Ishikawa (cell line): ENCODE results near the gene SFT2D3.
A peak's percentile ranks its signal among the peaks of the same experiment; 100 is the strongest.

ENCODE experiments used
- CEBPB ChIP-seq: IDR thresholded peaks from 2 replicates; pipeline ENCODE4 v1.6.1; 2012
- CREB1 ChIP-seq: IDR thresholded peaks from 2 replicates; pipeline ENCODE4 v1.6.1; 2012; ENCODE audit warnings: low read depth
- EGR1 ChIP-seq: IDR thresholded peaks from 2 replicates; pipeline ENCODE4 v1.6.1; 2012
- EP300 ChIP-seq: IDR thresholded peaks from 2 replicates; pipeline ENCODE4 v1.6.1; 2012; ENCODE audit warnings: borderline replicate concordance
- FOXM1 ChIP-seq: IDR thresholded peaks from 2 replicates; pipeline ENCODE4 v1.6.1; 2012; ENCODE audit warnings: low read depth, borderline replicate concordance
- NFIC ChIP-seq: IDR thresholded peaks from 2 replicates; pipeline ENCODE4 v1.6.1; 2012
- RAD21 ChIP-seq: IDR thresholded peaks from 2 replicates; pipeline ENCODE4 v1.6.1; 2012; ENCODE audit warnings: low read depth
- TAF1 ChIP-seq: IDR thresholded peaks from 2 replicates; pipeline ENCODE4 v1.6.1; 2012; ENCODE audit warnings: low read depth, mild to moderate bottlenecking
- TCF12 ChIP-seq: IDR thresholded peaks from 2 replicates; pipeline ENCODE4 v1.6.1; 2012; ENCODE audit warnings: low read depth
- TEAD4 ChIP-seq: IDR thresholded peaks from 2 replicates; pipeline ENCODE4 v1.6.1; 2012
- YY1 ChIP-seq: IDR thresholded peaks from 2 replicates; pipeline ENCODE4 v1.6.1; 2012; ENCODE audit warnings: low read depth
- ZBTB7A ChIP-seq: IDR thresholded peaks from 2 replicates; pipeline ENCODE4 v1.6.1; 2012; ENCODE audit warnings: low read depth
- TF ChIP-seq, protein P1 (sequence below): IDR thresholded peaks from 2 replicates; pipeline ENCODE4 v1.6.1; 2012
- TF ChIP-seq, protein P2 (sequence below): IDR thresholded peaks from 2 replicates; pipeline ENCODE4 v1.6.1; 2012
- TF ChIP-seq, protein P3 (sequence below): IDR thresholded peaks from 2 replicates; pipeline ENCODE4 v1.6.1; 2012; ENCODE audit warnings: low read depth, mild to moderate bottlenecking

Gene SFT2D3

DNA sequence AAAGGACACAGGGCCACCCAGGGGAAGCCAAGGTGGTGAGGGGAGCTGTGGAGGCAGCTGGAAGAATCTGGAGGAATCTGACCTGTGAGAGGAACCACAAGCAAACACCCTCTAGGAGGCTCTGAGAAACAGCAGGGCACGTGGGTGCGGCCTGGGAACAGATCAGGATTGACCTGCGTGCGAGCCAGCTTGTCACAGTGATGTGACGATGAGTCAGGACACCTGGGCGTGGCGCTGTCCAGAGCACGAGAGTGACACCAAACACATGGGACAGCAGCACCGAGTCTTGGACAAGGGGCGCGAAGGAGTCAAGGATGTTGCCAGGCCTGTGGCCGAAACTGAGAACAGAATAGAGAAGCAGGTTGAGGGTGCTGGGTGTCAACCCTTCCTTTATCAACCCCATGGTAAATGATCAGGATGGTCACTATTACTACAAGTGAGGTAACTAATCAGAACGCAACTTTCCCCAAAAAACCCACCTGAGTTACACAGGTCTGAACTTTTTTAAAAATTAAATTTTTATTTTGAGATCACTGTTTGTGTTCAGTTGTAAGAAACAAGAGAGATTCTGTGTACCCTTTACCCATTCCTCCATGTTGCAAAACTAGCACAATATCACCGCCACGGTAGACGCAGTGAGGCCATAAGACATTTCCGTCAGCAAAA lies 637 bp upstream of the SFT2D3 start:
- TF ChIP-seq YY1: no peak
- no peak for TF ChIP-seq EGR1
- TF ChIP-seq, protein P1, sequence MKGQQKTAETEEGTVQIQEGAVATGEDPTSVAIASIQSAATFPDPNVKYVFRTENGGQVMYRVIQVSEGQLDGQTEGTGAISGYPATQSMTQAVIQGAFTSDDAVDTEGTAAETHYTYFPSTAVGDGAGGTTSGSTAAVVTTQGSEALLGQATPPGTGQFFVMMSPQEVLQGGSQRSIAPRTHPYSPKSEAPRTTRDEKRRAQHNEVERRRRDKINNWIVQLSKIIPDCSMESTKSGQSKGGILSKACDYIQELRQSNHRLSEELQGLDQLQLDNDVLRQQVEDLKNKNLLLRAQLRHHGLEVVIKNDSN: no peak
- TF ChIP-seq NFIC: no peak
- no peak for TF ChIP-seq CREB1
- TF ChIP-seq, protein P2, sequence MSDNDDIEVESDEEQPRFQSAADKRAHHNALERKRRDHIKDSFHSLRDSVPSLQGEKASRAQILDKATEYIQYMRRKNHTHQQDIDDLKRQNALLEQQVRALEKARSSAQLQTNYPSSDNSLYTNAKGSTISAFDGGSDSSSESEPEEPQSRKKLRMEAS: no peak
- no peak for TF ChIP-seq TCF12

DNA sequence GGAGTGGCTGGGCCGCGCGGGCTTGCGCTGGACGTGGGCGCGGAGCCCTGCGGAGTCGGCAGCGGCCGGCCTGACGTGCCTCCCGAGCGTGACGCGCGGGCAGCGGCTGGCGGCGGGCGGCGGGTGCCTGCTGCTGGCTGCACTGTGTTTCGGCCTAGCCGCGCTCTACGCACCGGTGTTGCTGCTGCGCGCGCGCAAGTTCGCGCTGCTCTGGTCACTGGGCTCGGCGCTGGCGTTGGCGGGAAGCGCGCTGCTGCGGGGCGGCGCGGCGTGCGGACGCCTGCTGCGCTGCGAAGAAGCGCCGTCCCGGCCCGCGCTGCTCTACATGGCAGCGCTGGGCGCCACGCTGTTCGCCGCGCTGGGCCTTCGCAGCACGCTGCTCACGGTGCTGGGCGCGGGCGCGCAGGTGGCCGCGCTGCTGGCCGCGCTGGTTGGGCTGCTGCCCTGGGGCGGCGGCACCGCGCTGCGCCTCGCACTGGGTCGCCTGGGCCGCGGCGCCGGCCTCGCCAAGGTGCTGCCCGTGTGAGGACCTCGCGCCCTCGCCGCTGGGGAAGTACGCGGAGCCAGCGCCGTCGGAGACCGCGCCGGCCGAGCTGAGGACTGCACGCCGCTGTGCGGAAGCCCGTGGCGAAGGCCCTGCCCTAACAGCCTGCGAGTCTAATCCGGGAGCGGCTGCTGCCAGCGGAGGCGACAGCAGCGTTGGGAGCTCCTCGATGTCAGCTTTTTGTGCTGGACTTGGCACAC lies 526 bp downstream of the SFT2D3 start:
- TF ChIP-seq NFIC (0 out of 2 replicates have a peak, but pooled peaks have one; percentile 29), TCF12 (no peak; the same call in 1 of the 2 replicates), TAF1 (no peak), RAD21 (no peak), YY1 (peak; percentile 47)
- TF ChIP-seq, protein P2: peak; percentile 82
- TF ChIP-seq, protein P1: no peak

DNA sequence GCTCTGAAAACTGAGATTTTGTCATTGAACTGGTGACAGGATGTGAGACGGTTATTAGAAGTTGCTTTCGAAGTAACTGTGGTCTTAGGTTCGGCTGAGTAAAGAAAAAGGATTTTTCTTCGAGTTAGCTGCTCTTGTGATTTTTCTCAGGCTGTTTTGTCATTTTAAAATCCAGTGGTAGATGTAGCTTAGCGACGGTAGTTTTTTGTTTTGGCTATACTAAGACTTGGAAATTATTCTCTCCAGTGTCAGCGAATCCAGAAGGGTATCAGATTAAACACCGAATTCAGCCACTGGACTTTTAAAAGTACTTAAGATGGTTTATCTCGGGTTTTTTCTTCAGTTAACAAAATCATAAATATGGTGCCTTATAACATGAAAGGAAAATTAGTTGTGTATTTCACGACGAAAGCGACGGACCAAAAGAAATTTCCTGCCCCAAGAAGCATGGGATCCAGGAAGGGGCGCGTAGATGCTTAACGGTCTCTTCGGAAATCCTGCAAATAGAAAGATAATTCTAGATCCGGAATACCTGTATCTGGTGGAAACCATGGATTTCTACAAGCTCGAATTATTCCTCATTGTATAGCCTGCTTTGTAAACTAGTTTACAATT lies 1.2 kb downstream of the SFT2D3 start:
- TF ChIP-seq CREB1: no peak
- TF ChIP-seq YY1: no peak
- TF ChIP-seq CEBPB: no peak
- TF ChIP-seq NFIC: no peak
- TF ChIP-seq ZBTB7A: no peak
- TF ChIP-seq, protein P1: no peak

DNA sequence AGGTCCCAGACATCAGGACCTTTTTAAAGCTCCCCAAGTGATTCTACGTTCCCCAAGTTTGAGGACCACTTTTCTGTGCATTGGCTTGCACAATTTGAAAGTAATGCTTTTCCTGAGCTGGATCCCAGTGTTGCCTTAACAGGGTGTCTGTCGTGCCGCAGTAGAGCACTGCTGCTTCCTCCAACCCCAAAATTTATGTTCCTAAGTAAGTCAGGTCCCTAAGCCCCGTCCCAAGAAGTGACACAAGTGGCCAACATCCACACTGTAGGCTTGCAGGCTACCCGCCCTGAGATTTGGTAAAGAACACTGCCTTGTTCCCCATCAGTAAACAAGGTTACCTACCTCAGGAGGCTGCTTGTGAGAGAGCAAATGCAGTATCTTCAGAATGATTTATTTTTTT lies 2.0 kb downstream of the SFT2D3 start:
- no peak for TF ChIP-seq CEBPB
- TF ChIP-seq, protein P1: no peak
- TF ChIP-seq ZBTB7A: no peak
- TF ChIP-seq TEAD4: no peak
- no peak for TF ChIP-seq EP300
- no peak for TF ChIP-seq TCF12
- TF ChIP-seq CREB1: no peak
- no peak for TF ChIP-seq YY1
- no peak for TF ChIP-seq TAF1
- TF ChIP-seq RAD21: no peak
- TF ChIP-seq NFIC: no peak
- TF ChIP-seq, protein P2: no peak
- no peak for TF ChIP-seq FOXM1
- no peak for TF ChIP-seq EGR1
- TF ChIP-seq, protein P3, sequence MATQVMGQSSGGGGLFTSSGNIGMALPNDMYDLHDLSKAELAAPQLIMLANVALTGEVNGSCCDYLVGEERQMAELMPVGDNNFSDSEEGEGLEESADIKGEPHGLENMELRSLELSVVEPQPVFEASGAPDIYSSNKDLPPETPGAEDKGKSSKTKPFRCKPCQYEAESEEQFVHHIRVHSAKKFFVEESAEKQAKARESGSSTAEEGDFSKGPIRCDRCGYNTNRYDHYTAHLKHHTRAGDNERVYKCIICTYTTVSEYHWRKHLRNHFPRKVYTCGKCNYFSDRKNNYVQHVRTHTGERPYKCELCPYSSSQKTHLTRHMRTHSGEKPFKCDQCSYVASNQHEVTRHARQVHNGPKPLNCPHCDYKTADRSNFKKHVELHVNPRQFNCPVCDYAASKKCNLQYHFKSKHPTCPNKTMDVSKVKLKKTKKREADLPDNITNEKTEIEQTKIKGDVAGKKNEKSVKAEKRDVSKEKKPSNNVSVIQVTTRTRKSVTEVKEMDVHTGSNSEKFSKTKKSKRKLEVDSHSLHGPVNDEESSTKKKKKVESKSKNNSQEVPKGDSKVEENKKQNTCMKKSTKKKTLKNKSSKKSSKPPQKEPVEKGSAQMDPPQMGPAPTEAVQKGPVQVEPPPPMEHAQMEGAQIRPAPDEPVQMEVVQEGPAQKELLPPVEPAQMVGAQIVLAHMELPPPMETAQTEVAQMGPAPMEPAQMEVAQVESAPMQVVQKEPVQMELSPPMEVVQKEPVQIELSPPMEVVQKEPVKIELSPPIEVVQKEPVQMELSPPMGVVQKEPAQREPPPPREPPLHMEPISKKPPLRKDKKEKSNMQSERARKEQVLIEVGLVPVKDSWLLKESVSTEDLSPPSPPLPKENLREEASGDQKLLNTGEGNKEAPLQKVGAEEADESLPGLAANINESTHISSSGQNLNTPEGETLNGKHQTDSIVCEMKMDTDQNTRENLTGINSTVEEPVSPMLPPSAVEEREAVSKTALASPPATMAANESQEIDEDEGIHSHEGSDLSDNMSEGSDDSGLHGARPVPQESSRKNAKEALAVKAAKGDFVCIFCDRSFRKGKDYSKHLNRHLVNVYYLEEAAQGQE: no peak

DNA sequence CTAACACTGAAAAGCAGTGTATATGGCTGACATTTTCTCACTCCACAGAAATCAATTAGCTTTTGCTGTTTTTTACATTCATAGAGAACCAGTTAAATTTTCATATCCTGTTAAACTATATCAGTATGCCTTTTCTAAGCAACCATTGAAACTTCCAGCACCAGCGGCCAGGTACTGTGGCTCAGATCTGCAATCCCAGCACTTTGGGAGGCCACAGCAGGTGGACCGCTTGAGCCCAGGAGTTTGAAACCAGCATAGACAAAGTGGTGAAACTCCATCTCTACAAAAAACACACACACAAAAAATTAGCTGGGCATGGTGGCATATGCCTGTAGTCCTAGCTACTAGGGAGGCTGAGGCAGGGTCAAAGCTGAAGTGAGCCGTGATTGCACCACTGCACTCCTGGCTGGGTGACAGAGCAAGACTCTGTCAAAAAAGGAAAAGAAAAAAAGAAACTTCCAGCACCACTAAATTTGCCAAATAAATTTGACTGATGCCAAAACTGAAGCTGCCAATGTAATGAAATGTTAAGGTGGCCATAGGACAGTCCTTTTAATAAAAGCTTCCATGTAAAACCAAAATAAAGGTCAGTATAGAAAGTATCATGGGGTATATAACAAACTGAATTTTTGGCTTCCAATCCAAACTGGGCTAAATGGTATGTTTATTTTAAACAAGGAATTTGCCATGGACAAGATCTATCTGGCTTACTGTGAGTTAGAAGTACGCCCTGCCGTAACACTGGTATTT lies 3.5 kb downstream of the SFT2D3 start:
- no peak for TF ChIP-seq FOXM1
- no peak for TF ChIP-seq TAF1
